Stimulated activated CD4-positive, alpha-beta T cell treated with anti-CD3 and anti-CD28 coated beads, Interleukin-4, amount 100 ng/mL, for 1 hour (primary cell): ENCODE measurements around the gene DRC1.

ENCODE experiments used
- DNase-seq: peaks from one replicate; pipeline ENCODE4 v3.0.0-alpha.2; 2020

Gene DRC1

DNA sequence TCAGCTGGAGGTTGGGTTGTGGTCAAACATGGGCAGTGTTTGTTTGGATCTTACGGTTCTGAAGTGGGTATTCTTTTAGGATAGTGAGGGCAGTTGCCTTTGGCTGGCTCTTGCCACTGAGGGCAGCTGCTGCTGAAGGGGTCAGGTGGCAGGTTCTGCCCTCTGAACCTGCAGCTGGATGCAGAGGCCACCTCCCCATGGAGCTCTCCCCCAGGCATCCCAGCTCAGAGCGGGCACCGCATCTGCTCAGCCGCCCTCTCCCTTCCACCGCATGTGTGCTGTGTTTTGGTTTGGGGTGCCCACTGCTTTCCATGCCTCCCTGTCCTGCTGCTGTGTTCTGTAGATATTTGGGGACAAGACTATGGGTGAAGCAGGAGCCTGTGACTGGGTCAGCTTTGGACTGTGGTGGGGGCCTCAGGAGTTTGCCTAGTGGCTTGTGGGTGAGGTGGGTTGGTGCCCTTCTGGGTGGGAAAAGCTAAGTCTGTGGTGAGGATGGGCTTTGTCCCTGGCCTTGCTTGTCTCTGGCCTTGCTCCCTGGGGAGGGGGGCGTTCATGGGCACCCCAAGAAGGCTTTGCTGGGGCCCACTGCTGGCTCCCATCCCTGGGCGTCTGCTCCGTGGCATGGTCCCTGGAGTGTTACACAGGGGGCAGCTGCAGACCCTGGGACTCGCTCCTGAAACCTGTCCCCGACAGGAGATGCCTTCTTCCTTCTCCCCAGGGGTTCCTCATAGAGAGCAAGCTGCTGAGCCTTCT is 47.7 kb downstream of the DRC1 start:
- no peak for DNase-seq

DNA sequence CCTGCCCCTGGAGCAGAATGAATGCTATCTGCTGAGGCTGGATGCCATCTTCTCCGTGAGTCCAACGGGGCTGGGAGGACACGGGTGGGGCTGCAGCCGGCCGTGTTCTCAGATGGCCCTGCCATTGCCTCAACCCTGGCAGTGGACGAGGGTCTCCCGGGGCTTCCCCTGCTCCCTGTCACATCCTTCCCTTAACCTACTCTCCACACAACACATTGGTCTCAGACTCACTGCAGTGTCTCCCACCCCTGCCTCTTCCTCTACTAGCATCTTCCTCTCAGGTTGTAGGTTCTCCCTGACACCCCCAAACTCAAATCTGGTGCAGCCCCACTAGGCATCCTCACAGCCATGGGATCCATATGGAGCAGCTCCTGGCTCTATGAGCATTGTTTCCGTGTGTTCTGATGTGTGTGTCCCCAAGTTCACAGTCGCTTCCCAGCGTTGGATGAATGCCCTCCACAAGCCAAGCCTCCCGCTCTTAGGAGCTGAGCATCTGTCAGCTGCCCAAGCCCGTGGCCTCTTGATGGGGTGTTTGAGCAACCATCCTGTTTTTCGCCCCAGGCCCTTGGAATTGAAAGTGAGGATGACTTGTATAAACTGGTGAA is 48.4 kb downstream of the DRC1 start:
- no peak for DNase-seq

GRCh38 chr2:26451700-26452099 is 50.0 kb downstream of the DRC1 start:
- DNase-seq: no peak

- DNase-seq: no peak
Measured at GRCh38 chr2:26453421-26454329, 52.0 kb downstream of the DRC1 start.

DNA sequence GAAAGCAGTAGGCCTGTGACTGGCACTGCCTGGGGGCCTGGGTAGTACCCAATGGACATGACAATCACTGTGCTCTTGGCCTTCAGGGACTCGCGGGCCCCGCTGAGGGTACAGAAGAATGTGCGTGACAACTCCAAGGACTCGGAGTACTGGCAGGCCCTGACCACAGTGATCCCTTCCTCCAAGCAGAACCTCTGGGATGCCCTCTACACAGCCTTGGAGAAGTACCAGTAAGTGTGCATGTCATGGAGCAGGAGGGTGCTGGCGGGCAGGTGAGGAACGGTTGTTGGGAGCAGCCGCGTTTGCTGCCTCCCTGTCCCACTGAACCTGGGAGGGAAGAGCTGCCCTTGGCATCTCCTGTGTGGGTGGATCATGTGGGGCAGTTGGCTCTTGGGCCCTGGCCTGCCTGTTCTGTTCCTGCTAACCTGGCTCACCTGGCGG is 52.9 kb downstream of the DRC1 start:
- DNase-seq: no peak

- DNase-seq: no peak
Measured at GRCh38 chr2:26455037-26455669, 53.4 kb downstream of the DRC1 start.

DNA sequence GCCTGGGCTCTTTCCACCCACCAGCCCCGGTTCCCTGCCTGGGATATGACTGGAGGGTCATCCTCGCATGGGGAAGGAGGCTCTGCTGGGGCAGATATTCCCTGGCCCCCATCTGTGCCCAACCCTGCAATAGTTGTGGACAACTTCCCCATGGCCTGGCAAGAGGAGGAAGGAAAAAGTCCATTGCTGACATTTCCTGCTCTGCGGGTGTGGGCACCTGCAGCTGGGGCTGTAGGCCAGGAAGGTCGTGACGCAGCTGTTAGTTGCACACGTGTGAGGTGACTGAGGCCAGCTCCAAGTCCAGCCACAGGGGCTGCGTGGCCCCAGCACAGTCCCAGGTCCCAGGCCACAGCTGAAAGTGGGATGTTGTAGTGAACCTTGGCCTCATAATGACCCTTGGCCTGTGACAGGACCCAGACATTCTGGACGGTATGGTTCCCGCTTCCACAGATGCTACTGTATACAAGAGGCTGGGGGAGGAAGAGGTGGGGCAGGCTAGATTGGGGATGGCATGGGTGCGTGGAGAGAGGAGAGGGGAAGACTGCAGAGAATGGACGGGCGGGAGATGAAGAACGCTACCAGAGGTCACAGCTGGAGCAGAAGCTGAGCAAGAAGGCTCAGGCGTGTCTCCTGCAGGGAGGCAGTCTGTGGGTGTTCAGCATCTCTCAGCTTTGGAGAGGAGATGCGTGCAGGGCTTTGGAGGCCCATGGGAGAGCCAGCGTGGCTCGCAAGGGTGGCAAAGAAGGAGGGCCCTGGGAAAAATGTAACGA is 54.1 kb downstream of the DRC1 start:
- no peak for DNase-seq

GRCh38 chr2:26456440-26457250 is 54.9 kb downstream of the DRC1 start:
- DNase-seq: no peak

GRCh38 chr2:26457251-26457666 is 55.5 kb downstream of the DRC1 start:
- DNase-seq: no peak

DNA sequence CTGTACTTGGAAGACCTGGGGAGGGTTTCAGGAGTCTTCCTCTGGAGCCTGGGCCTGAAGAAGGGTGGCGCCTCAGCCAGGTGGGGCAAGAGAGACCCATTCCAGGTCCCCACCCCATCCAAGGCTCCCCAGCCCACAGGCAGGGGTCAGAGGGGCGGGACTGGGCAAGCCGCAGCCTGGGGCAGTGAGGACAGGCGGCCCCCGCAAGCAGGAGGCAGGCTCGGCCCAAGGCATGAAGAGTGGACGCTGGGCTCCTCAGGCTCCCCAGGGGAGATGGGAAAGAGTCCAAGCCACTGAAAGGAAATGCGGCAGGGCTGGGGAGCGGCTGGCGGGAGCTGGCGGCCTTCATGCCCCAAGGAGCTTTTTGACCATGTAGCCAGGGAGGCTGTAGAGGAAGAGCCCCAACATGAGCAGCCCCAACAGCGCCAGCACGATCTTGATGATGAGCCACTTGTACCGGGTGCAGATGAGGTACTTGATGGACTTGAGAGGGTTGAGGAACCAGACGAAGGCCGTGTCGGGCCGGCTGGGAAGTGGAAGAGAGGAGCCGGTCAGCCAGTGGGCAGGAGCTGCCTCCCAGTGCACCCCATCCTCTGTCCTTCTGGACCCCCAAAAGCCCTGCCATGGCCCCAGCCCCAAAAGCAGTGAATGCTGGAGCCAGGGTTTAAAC is 56.1 kb downstream of the DRC1 start:
- DNase-seq: no peak

DNA sequence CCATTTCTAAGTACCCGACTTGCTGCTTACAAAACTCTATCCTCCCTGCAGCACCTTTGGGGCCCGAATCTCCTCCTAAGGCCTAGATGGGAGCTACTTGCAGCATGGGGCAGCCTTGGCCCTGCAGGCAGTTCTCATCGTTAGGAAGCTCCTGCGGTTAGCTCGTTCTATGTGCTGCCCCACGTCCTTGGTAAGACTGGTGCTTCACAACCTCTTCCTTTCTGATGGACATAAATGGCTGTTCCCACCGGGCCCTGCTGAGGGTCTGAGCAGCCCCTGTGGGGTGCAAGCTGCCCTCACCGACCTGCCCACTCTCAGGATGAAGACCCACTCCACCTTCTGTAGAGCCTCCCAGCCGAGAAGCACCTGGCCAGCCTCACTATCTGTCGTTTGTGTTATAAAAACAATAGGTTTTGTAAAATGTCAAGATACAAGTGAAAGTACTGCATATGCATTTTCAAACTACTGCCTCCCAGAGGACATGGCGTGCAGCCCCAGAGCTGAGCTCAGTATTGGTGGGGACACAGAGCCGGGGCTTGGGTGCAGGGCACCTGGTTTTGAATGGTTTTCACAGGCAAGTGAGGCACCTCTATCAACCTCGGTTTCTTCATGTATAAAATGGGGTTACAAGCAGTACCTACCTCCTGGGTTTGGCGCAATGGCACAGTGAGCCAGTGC is 56.8 kb downstream of the DRC1 start:
- no peak for DNase-seq

GRCh38 chr2:26459991-26460612 is 58.4 kb downstream of the DRC1 start:
- DNase-seq: no peak

DNA sequence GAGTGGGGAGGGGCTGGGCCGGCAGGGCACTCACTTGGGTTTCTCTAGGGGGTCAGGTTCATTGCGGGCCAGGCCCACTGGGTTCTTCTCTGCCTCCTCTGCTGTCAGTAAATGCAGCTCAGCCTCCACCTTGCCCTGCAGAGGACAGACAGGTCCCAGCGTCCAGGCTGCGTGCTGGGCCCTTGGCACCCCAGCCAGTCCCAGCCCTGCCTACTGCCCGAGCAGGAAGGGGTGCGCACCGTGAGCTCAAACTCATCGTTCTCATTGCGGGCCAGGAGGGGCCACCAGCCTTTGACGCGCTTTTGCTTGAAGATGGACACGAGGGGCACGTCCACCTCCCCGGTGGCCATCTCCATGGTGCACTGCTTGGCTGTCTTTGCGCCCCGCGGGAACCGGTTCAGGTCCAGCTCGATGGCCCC is 58.9 kb downstream of the DRC1 start:
- DNase-seq: no peak

DNA sequence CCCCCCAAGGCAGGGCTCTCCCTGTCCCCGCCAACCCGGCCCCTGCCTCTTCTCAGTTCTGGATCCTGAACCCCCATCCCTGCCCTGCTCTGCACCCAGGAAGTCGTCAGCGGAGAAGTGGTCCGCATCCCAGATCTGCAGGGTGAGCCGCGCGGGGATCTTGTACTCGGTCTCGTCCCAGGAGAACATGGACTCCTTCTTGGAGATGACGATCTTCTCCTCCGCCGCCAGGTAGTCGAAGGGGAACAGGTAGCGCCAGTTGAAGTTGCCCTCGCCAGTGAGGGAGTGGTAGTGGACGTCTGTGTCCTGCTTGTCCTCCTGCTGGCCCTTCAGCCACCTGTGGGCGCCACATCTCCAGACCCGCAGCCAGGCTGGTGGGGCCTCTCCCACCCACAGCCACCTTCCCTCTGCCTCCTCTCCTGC is 59.9 kb downstream of the DRC1 start:
- no peak for DNase-seq

DNA sequence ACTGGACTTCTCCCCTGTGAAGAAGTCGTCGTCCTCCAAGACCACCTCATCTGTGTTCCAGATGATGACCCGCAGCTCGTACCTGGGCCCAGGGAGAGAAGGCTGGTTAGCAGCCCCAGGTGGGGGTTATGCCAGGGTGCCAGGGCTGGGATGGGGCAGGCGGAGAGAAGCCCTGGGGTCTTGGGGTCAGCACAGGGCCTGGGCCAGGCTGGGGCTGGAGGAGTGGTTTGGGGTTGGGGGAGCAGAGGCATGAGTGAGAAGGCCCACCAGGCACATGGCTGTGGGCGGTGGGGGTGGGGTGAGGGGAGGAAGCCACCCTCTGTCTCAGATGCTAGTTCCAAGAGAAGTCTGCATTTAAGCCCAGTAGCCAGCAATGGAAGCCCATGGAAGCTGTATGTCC is 60.4 kb downstream of the DRC1 start:
- no peak for DNase-seq

DNA sequence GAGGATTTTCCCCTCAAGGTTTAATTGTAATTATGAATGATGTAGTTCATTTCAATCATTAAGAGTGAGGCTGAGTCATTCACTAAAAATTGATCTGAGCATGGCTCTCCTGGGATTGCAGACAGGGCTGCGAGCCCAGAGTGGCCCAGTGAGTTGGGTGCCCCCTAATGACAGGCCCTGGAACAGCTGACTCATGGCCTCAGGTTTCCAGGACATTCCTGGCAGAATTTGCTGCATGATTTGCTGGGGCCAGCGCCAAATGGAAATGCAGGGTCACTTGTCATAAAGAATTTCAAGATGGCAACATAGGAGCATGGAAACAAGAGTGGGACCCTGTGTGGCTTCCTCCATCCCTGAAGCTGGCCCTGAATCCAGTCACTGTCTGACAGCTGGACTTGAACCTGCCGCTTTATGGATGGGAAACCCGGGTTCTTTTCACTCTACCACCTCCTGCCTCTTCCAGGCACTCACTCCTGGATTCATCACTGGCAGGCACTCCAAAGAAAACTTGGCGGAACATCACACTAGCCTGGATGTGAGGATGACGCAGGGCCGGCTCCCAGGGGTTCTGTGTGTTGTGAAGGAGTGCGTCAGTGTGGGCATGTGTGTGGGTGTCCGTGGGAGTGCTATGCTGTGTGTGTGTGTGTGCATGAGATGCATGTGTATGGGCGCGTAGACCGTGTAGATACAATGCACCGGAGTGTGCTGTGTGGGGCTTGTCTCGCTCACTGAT is 61.0 kb downstream of the DRC1 start:
- no peak for DNase-seq

DNA sequence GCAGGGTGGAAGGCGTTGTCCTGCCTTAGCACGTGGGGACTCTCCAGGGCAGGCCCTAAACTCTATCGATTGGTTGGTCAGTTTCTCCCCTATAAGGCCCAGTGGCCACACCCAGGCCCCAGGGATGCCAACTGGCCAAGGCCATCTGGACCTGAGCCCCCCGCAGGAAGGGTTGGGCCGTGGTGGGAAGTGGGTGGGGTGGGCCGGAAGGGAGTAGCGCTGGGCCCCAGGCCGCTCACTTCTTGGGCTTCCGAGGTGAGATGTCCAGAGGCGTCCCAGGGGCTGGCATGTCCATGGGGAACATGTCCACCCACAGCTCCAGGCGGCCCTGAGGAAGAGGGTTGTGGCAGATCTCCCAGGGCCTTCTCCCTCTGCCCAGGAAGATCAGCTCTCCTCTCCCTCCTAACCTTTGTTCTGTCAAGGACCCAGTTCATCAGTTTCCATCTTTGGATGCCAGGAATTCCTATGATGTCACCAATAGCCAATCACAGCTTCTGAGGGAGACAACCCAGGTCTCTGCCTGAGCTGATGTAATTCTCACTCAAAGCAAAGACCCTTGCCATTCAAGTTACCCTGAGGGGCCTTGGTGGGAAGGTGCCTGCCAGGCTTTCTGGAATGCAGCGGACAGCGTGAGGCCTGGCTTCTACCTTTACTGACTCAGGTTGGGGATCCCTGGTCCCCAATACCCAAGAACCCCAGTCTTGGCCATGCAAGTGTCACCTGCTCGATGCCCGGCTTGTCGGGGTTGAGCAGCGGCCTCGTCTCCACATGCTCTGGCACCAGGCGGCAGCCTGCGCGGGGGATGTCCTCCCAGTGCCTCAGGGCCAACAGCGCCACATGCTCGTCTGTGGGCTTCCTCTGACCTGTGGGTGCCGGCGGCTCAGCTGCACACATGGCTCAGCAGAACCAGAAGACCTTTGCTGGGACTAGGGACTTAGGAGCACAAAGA is 61.8 kb downstream of the DRC1 start:
- DNase-seq: no peak
